Activated naive CD4-positive, alpha-beta T cell treated with anti-CD3 and anti-CD28 coated beads, Interleukin-2, amount 50 U/mL, for 72 hours (primary cell): ENCODE measurements around the gene ASTN2. TPM values are rescaled to one million over a fixed set of nuclear protein-coding genes. Genes with fewer than 3 reads are reported as not detected.
A peak's percentile ranks its signal among the peaks of the same experiment; 100 is the strongest.

Source experiments
- ATAC-seq, 2 donors: fragments of 150-1000 bp; cut with Tn5 transposase; 2 replicates each; pipeline ENCODE4 v1.10.0; 2021; ENCODE audit warnings: mild to moderate bottlenecking in 2 of 2, moderate library complexity in 2 of 2
- DNase-seq, 2 donors: peaks; one replicate each; pipeline ENCODE4 v3.0.0; 2021 to 2022; ENCODE audit warnings: low spot score in 2 of 2
- H3K27ac Mint-ChIP-seq, 2 donors: one replicate each; pipeline ENCODE4 v1.8.0; 2022; ENCODE audit warnings: mild to moderate bottlenecking in 2 of 2, mixed read lengths in 2 of 2
- H3K36me3 Mint-ChIP-seq, 2 donors: one replicate each; pipeline ENCODE4 v1.8.0; 2022; ENCODE audit warnings: mixed read lengths in 2 of 2
- H3K9me3 Mint-ChIP-seq, 2 donors: one replicate each; pipeline ENCODE4 v1.8.0; 2022; ENCODE audit warnings: mixed read lengths in 2 of 2
- total RNA-seq, 2 donors: library from RNA; stranded (reverse); gene quantifications; one replicate each; pipeline ENCODE4 v1.2.3, GENCODE V29; 2022

Gene ASTN2
- total RNA-seq, 2 donors from 2014 or later, result 4.5 to 5.4 TPM

GRCh38 chr9:116382053-116382452, 1032.8 kb downstream of the ASTN2 start:
- Mint-ChIP-seq H3K36me3 (no peaks in the 10 kb centered on the region), H3K27ac (no peak overlapping the region), H3K9me3 (no peaks in the 10 kb centered on the region)
- no peak for ATAC-seq
- DNase-seq, result no peak

DNA sequence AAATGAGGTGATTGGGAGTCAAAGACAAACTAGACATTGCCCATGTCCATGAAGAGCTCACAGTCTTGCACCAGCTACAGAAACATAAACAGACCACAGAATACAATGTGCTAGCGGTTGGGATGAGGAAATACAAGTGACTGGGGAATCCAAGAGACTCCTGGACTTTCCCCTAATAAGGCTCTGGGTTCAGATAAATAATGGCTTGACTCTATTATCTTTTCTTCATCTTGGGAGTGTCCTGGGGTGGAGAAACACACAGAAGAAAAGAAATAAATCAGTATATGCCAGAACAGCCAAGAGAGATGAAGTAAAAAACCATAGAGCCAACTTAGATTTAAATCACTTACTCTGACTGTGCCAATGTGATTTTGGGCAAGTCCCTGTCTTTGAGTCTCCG, 1033.5 kb downstream of the ASTN2 start:
- DNase-seq, result no peak
- ATAC-seq, result no peak
- Mint-ChIP-seq H3K36me3 (no peaks in the 10 kb centered on the region), H3K9me3 (no peaks in the 10 kb centered on the region), H3K27ac (no peak overlapping the region)

GRCh38 chr9:116380496-116380995, 1034.3 kb downstream of the ASTN2 start:
- Mint-ChIP-seq H3K27ac (no peak overlapping the region), H3K36me3 (no peaks in the 10 kb centered on the region), H3K9me3 (no peaks in the 10 kb centered on the region)
- ATAC-seq (peak in 1 of 2 donors; percentile 22), DNase-seq (no peak)

- peaks cover 2 to 3% of the 10 kb centered on the region in 2 donors for H3K9me3 Mint-ChIP-seq
- DNase-seq (no peak), ATAC-seq (no peak)
- H3K27ac Mint-ChIP-seq, result no peak overlapping the region
- H3K36me3 Mint-ChIP-seq, result no peaks in the 10 kb centered on the region
Observed at GRCh38 chr9:116379821-116380220, 1035.0 kb downstream of the ASTN2 start.

- no peak for ATAC-seq
- Mint-ChIP-seq H3K36me3 (peaks cover 0 to 6% of the 10 kb centered on the region in 2 donors), H3K27ac (no peak overlapping the region), H3K9me3 (peaks cover 4 to 9% of the 10 kb centered on the region in 2 donors)
- DNase-seq, result no peak
Observed at GRCh38 chr9:116378873-116379272, 1036.0 kb downstream of the ASTN2 start.

DNA sequence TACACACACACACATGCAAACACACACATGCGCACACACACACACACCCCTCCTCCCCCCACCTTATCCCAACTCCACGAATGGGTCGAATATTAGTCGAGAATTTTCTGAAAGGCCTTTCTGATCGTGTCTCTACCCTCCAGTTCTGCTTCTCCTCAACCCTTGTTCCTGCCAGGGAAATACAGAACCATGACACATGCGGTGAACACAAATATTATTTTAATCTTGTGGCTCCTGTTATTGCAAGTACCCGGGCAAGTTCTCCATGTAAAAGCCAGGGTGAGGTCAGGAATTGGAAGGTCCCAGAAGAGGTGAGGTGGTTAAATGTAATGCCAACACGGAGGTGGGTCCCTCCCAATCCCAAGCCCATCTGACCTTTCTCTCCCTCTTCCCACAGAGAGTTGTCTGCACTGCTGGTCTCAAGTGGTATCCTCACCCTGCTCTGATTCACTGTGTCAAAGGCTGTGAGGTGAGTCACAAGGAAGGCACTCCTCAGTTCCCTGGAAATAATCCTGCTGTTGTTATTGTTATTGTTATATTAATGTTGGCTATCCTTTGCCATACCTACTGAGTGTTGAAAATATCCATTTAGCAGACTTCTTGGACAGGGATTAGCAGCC, 1037.6 kb downstream of the ASTN2 start:
- H3K9me3 Mint-ChIP-seq, result peaks cover 4 to 11% of the 10 kb centered on the region in 2 donors
- no peak overlapping the region for H3K27ac Mint-ChIP-seq
- ATAC-seq (no peak), DNase-seq (no peak)
- H3K36me3 Mint-ChIP-seq, result peaks cover 0 to 9% of the 10 kb centered on the region in 2 donors
